NCI-H1417 treated with DMSO at 0.1 percent for 48 hours (cell line): ENCODE measurements around the gene BABAM2.
"Not testable (repeated sequence)": the region's sequence is repeated elsewhere in the genome, so short reads cannot be mapped to it uniquely, and the experiment has no call there.

Experiments
- DNase-seq: peaks from one replicate; lab custom pipeline; 2025; lab: John Stamatoyannopoulos, UW

BABAM2 gene

GRCh38 chr2:27878825-27879224 lies 11.7 kb upstream of the BABAM2 start:
- DNase-seq, result no peak

DNA sequence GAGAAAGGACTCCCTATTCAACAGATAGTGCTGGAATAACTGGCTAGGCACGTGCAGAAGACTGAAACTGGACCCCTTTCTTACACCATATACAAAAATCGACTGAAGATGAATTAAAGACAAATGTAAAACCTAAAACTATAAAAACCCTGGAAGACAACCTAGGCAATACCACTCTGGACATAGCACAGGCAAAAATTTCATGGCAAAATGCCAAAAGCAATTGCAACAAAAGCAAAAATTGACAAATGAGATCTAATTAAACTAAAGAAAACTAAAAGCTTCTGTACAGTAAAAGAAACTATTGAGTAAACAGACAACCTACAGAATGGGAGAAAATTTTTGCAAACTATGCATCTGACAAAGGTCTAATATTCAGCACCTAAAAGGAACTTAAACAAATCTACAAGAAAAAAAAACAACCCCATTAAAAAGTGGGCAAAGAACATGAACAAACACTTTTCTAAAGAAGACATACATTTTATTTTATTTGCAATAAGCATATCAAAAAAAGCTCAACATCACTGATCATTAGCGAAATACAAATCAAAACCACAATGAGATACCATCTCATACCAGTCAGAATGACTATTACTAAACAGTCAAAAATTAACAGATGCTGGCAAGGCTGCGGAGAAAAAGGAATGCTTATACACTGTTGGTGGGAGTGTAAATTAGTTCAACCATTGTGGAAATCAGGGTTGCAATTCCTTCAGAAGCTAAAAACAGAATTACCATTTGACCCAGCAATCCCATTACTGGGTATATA lies 8.5 kb upstream of the BABAM2 start:
- DNase-seq, result not testable (repeated sequence)

- not testable (repeated sequence) for DNase-seq
Measured at GRCh38 chr2:27882584-27882922, 8.0 kb upstream of the BABAM2 start.

DNA sequence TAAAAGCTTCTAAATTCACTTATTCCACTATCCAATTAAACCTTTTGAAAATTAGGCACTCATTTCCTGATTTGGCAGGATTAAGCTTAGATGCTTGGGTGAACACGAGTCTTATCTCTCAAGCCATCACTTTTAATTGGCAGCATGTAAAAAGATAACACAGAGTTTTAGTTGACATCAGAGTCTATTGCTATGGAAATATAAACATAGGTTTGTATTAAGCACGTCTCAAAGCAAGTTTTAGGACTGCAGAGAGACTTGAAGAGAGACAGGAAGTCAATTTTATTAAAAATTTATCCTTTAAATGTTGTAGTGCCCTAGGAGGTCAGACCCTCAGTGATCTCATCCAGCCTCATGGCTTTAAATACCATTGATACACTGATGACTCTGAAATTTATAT lies 5.9 kb upstream of the BABAM2 start:
- no peak for DNase-seq

GRCh38 chr2:27885234-27885633 lies 5.3 kb upstream of the BABAM2 start:
- no peak for DNase-seq

GRCh38 chr2:27885661-27886060 lies 4.9 kb upstream of the BABAM2 start:
- no peak for DNase-seq

DNA sequence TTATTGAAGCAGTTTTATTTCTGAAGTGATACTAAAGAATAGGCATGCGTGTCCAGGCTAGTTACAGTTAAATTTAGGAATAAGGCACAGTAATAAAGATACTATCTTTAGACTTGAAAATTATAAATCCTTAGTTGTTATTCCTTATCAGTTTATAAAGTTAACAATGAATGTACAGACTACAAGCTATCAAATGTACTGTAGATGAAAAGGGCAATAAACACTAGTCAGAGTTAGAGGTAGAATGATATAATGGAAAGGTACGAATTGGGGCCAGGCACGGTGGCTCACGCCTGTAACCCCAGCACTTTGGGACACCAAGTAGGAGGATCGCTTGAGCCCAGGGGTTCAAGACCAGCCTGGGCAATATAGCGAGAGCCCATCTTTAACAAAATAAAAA lies 4.2 kb upstream of the BABAM2 start:
- no peak for DNase-seq

DNA sequence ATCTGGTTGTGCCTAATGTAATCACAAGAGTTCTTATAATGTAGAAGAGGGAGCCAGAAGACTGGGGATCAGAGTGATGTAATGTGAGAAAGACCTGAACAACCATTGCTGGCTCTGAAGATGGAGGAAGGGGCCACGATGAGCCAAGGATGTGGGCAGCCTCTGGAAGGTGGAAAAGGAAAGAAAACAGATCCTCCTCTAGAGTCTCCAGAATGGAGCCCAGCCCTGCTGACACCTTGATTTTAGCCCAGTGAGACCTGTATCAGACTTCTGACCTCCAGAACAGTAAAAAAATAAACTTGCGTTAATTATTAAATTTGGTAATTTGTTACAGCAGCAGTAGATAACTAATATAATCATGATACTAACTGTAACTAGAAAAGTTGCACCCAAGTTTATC lies 3.4 kb upstream of the BABAM2 start:
- DNase-seq, result no peak

DNA sequence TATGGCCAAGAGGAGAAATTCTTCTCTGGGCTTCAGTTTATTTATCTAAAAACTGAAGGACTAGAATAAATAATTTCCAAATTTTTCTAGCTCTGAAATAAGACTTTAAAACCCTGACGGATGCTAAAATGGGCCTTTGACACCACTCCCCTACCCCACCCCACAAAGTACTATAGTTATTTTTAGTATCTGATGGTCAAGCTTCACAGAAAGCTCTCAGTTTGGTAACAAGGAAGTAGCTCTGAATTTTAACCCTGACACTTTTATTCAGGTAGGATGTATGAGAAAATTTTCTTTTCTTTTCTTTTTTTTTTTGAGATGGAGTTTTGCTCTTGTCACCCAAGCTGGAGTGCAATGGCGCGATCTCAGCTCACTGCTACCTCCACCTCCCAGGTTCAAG lies 2.7 kb upstream of the BABAM2 start:
- no peak for DNase-seq

GRCh38 chr2:27888790-27889189 lies 1.7 kb upstream of the BABAM2 start:
- DNase-seq, result no peak

DNA sequence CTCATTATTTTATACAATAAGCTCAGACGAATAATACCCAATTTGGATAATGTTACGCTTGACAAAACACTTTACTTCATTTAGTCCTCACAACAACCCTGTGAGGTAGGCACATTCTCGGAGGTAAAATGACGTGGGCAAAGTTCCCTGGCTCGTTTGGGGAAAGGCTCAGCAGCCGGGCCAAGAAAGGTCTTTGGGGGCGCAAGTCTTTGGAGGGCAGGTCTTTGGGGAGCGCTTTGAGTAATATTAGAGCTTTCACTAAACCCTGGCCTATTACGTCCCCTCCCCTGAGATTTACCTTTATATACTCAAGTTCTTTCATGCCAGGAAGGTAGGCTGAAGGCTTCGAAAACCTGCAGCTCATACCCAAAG lies 769 bp upstream of the BABAM2 start:
- no peak for DNase-seq

- peak; percentile 92 for DNase-seq
Measured at GRCh38 chr2:27890924-27891672, 569 bp downstream of the BABAM2 start.

DNA sequence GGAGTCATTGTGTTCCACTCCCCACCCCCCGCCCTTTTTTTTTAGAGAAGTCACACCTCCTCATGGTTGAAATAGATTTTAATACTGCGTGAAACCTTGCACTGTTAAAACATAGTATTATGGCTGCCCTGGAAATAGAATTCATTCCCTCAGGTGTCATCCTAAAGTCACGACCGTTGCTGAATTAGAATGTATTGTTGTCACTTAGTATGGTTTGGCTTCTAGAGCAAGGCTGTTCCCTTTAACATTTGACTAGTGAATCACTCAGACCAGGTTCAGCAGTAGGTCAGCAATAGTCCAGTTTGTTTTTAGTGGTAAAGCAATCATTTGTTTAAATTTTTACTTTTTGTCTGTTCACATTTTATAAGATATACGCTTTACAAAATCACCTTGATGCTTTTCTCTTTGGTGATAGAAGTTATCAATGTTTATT lies 1.2 kb downstream of the BABAM2 start:
- no peak for DNase-seq

GRCh38 chr2:27893006-27893405 lies 2.5 kb downstream of the BABAM2 start:
- no peak for DNase-seq

DNA sequence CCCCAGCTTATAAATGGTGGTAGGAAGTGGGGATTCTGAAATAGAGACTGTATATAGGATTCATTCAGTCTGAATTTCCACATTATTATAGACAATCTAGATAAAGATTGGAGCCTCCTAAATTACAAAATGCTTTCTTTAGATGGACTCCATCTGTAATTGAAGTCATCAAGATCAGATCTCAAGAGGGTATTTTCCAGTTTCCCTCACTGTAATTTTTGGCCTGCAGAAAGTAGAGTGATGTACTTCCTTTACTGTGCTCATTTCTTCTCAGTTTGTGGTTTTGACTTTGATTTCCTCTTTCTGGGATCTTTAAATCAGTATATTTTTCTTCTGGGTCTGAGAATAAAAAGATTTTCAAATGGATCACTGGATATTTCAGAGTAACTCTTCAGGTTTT lies 7.2 kb downstream of the BABAM2 start:
- no peak for DNase-seq

- no peak for DNase-seq
Measured at GRCh38 chr2:27901234-27901633, 10.7 kb downstream of the BABAM2 start.

DNA sequence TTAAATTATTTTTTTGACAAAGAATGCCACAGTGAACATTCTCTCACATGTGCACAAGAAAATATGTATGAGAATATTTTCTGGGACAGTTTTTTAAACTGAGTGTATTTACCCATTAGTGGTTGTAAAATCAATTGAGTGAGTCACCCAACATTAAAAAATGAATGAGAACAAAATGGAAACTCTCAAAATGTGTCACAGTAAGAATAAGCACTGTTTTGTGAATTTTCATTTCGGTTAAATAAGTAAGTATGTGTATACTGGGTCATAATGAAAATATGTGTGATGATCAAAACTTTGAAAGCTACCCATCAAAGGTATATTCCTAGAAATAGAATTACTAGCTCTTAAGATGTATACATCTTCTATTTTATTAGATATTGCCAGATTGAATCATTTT lies 11.6 kb downstream of the BABAM2 start:
- no peak for DNase-seq

GRCh38 chr2:27903018-27903417 lies 12.5 kb downstream of the BABAM2 start:
- no peak for DNase-seq

- no peak for DNase-seq
Measured at GRCh38 chr2:27903649-27904404, 13.3 kb downstream of the BABAM2 start.

- no peak for DNase-seq
Measured at GRCh38 chr2:27904405-27904665, 13.8 kb downstream of the BABAM2 start.

GRCh38 chr2:27906074-27906473 lies 15.5 kb downstream of the BABAM2 start:
- DNase-seq, result no peak

- no peak for DNase-seq
Measured at GRCh38 chr2:27907547-27907946, 17.0 kb downstream of the BABAM2 start.

DNA sequence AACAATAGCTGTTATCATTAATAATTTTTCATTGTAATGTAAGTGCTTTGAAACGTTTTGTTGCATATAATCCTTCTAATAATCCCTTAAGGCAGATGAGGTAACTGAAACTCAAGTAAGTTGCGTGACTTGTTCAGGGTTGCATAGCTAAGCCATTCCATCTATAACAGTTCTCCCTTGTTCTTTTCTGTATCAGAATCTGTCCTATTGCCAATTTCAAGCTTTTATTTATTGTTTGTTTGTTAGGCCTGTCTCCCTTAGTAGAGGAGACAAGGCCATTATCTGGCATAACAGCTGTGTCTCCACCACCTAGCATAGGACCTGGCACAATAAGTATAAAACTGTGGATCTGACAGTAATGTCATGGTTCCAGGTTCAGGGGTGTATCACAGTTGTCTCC lies 19.4 kb downstream of the BABAM2 start:
- no peak for DNase-seq
